Activated CD8-positive, alpha-beta T cell treated with anti-CD3 and anti-CD28 coated beads, Interleukin-2, amount 10 ng/mL, durations not matched to agents 7 days and 5 days (primary cell): ENCODE results near the gene SNAP91. TPM values are rescaled to one million over a fixed set of nuclear protein-coding genes. Genes with fewer than 3 reads are reported as not detected.
"Not testable (repeated sequence)": the region's sequence is repeated elsewhere in the genome, so short reads cannot be mapped to it uniquely, and the experiment has no call there.

ENCODE experiments used
- ATAC-seq: fragments of 150-1000 bp; cut with Tn5 transposase; one replicate; pipeline ENCODE4 v1.10.0; 2021; ENCODE audit warnings: moderate library complexity
- CTCF ChIA-PET: fragments of 350-600 bp; sonication (Branson Sonifier 250); formaldehyde crosslinking; loops from one replicate; lab custom pipeline; 2021; ENCODE audit warnings: antibody characterized with exemption; lab: Charles Lee
- POLR2A ChIA-PET: fragments of 350-600 bp; sonication (Branson Sonifier 250); formaldehyde crosslinking; loops from one replicate; lab custom pipeline; 2021; ENCODE audit warnings: antibody characterized with exemption; lab: Charles Lee
- DNase-seq: peaks from one replicate; pipeline ENCODE4 v3.0.0-alpha.2; 2020
- H3K27ac Mint-ChIP-seq: one replicate; pipeline ENCODE4 v1.8.0; 2021; ENCODE audit warnings: mild to moderate bottlenecking, mixed read lengths
- H3K27me3 Mint-ChIP-seq: one replicate; pipeline ENCODE4 v1.8.0; 2021; ENCODE audit warnings: low read depth, mixed read lengths
- H3K36me3 Mint-ChIP-seq: one replicate; pipeline ENCODE4 v1.8.0; 2021; ENCODE audit warnings: low read depth, mixed read lengths
- H3K4me1 Mint-ChIP-seq: one replicate; pipeline ENCODE4 v1.8.0; 2021; ENCODE audit warnings: low read depth, mixed read lengths
- H3K4me3 Mint-ChIP-seq: one replicate; pipeline ENCODE4 v1.8.0; 2021; ENCODE audit warnings: mild to moderate bottlenecking, mixed read lengths
- H3K9me3 Mint-ChIP-seq: one replicate; pipeline ENCODE4 v1.8.0; 2022; ENCODE audit warnings: mixed read lengths; ENCODE audit not compliant: insufficient read depth
- total RNA-seq, 2 experiments: library from RNA; stranded (reverse); gene quantifications; one replicate each; pipeline ENCODE4 v1.2.3, GENCODE V29; 2021

The SNAP91 gene, protein sequence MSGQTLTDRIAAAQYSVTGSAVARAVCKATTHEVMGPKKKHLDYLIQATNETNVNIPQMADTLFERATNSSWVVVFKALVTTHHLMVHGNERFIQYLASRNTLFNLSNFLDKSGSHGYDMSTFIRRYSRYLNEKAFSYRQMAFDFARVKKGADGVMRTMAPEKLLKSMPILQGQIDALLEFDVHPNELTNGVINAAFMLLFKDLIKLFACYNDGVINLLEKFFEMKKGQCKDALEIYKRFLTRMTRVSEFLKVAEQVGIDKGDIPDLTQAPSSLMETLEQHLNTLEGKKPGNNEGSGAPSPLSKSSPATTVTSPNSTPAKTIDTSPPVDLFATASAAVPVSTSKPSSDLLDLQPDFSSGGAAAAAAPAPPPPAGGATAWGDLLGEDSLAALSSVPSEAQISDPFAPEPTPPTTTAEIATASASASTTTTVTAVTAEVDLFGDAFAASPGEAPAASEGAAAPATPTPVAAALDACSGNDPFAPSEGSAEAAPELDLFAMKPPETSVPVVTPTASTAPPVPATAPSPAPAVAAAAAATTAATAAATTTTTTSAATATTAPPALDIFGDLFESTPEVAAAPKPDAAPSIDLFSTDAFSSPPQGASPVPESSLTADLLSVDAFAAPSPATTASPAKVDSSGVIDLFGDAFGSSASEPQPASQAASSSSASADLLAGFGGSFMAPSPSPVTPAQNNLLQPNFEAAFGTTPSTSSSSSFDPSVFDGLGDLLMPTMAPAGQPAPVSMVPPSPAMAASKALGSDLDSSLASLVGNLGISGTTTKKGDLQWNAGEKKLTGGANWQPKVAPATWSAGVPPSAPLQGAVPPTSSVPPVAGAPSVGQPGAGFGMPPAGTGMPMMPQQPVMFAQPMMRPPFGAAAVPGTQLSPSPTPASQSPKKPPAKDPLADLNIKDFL
- total RNA-seq, result not detected

DNA sequence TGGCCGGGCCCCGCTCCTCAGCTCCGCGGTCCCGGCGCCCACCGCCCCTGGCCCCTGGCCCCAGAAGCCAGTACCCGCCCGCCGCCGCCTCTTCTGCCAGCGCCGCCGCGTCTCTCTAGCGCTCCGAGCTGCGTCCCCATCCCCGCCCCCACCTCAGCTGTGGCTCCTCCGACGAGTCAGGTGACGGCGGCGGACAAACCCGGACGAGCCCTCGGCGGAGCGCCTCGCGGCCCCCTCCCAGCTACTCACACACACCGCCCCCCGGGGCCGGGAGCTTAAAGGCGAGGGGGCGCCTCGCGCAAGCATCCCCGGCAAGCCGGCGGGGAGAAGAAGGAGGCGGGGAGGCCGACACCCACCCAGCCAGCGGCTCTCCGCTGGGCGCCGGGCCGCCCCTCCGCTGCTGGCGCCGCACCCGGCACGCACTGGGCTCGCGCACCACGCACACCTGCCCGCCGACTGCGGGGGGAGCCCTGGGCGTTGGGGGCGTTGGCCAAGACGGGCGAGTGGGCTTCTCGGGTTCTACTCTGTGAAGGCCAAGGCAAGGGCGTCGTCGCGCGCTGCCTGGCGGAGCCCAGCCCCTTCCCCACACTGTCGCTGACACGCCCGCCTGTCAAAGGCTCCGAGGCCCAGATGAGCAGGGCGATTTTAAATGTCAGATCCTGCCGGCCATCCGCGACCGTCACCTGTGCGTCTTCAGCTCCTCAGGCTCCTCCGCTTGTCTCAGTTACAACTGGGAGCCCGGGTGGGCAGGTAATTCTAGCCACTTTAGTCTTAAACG, at the start of gene SNAP91:
TSS of gene SNAP91 (minus strand) at position 132 of the 778 bp plus-strand sequence. CDS start 1,174 bp downstream, outside the sequence.
- peaks cover 4% of the 10 kb centered on the region for H3K36me3 Mint-ChIP-seq
- H3K4me3 Mint-ChIP-seq, result no peak within 1 kb of the TSS
- ATAC-seq (no peak), DNase-seq (no peak)
- POLR2A ChIA-PET, result no interaction called here
- H3K27ac Mint-ChIP-seq, result no peak within 1 kb of the TSS
- no peaks in the 10 kb centered on the region for H3K9me3 Mint-ChIP-seq
- H3K4me1 Mint-ChIP-seq, result no peaks in the 10 kb centered on the region
- CTCF ChIA-PET, result no interaction called here
- peaks cover 33% of the 10 kb centered on the region for H3K27me3 Mint-ChIP-seq

DNA sequence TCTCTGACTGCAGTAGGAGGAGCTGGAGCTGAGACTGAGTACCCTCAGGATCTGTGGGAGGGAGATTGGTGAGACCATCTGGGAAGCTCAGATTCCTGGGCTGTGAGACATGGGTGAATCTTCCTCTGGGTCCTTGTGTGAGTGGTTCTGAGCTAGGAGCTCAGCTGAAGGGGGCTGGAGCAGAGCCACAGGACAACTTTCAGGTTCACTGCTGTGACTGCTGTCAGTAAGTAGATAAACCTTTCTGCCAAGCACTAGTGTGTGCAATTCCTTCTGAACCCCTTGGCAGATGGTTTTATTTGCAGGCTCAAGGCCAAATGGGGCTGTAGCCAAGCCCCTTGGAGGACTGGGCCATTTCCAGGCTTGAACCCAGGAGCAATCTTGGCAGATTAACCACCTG, 49.6 kb upstream of the SNAP91 start:
- H3K4me3 Mint-ChIP-seq, result no peak overlapping the region
- ChIA-PET CTCF (no interaction called here), POLR2A (no interaction called here)
- H3K36me3 Mint-ChIP-seq, result no peaks in the 10 kb centered on the region
- ATAC-seq (no peak), DNase-seq (no peak)
- no peaks in the 10 kb centered on the region for H3K4me1 Mint-ChIP-seq
- no peak overlapping the region for H3K27ac Mint-ChIP-seq
- H3K9me3 Mint-ChIP-seq, result peaks cover 19% of the 10 kb centered on the region
- H3K27me3 Mint-ChIP-seq, result no peaks in the 10 kb centered on the region

DNA sequence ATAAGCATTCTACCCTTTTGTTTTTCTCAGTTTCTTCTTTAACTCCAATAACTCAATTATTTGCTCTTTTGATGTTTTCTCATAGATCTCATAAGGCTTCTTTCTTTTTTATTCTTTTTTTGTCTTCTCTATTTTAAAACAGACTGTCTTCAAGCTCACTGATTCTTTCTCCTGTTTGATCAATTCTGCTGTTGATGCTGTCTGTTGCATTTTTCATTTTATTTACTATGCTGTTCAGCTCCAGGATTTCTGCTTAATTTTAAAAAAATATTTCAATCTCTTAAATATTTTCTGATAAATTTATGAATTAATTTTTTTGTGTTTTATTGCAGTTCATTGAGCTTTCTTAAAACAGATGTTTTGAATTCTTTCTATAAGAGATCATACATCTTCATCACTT, 48.1 kb upstream of the SNAP91 start:
- ChIA-PET POLR2A (no interaction called here), CTCF (no interaction called here)
- H3K27me3 Mint-ChIP-seq, result no peaks in the 10 kb centered on the region
- no peak overlapping the region for H3K4me3 Mint-ChIP-seq
- DNase-seq (no peak), ATAC-seq (no peak)
- H3K9me3 Mint-ChIP-seq, result peaks cover 19% of the 10 kb centered on the region
- no peaks in the 10 kb centered on the region for H3K36me3 Mint-ChIP-seq
- H3K27ac Mint-ChIP-seq, result no peak overlapping the region
- H3K4me1 Mint-ChIP-seq, result no peaks in the 10 kb centered on the region

DNA sequence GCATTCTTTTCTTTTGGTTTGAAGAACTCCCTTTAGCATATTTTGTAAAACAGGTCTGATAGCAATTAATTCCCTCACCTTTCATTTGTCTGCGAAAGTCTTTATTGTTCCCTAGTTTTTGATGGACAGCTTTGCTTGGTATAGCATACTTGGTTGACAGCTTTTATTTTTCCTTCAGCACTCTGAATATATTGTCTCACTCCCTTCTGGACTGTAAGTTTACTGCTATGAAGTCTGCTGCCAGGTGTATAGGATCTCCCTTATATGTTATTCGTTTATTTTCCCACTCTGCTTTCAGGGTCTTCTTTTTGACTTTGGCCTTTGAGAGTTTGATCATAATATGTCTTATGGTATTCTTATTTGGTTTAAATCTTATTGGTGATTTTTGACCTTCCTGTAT, 47.7 kb upstream of the SNAP91 start:
- Mint-ChIP-seq H3K27ac (no peak overlapping the region), H3K27me3 (no peaks in the 10 kb centered on the region), H3K4me3 (no peak overlapping the region), H3K36me3 (no peaks in the 10 kb centered on the region), H3K9me3 (peaks cover 19% of the 10 kb centered on the region), H3K4me1 (no peaks in the 10 kb centered on the region)
- no peak for DNase-seq
- no peak for ATAC-seq
- POLR2A ChIA-PET, result no interaction called here
- CTCF ChIA-PET, result no interaction called here

DNA sequence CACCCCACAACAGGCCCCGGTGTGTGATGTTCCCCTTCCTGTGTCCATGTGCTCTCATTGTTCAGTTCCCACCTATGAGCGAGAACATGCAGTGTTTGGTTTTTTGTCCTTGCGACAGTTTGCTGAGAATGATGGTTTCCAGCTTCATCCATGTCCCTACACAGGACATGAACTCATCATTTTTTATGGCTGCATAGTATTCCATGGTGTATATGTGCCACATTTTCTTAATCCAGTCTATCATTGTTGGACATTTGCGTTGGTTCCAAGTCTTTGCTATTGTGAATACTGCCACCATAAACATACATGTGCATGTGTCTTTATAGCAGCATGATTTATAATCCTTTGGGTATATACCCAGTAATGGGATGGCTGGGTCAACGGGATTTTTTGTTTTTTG, 43.5 kb upstream of the SNAP91 start:
- H3K27me3 Mint-ChIP-seq, CTCF ChIA-PET, H3K27ac Mint-ChIP-seq, ATAC-seq, POLR2A ChIA-PET, H3K36me3 Mint-ChIP-seq, DNase-seq, H3K4me3 Mint-ChIP-seq, H3K4me1 Mint-ChIP-seq: not testable (repeated sequence)
- H3K9me3 Mint-ChIP-seq, result peaks cover 14% of the 10 kb centered on the region

DNA sequence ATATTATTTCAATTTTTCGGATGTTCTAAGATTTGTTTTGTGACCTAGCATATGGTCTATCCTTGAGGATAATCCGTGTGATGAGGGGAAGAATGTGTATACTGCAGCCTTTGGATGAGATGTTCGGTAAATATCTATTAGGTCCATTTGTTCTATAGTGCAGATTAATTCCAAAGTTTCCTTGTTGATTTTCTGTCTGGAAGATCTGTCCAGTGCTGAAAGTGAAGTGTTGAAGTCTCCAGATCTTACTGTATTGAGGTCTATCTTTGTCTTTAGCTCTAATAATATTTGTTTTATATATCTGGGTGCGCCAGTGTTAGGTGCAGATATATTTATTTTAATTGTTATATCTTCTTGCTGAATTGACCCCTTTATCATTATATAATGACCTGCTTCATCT, 32.2 kb upstream of the SNAP91 start:
- Mint-ChIP-seq H3K27ac (no peak overlapping the region), H3K4me1 (no peaks in the 10 kb centered on the region), H3K27me3 (no peaks in the 10 kb centered on the region), H3K36me3 (no peaks in the 10 kb centered on the region), H3K9me3 (no peaks in the 10 kb centered on the region), H3K4me3 (no peak overlapping the region)
- ChIA-PET POLR2A (no interaction called here), CTCF (no interaction called here)
- DNase-seq, result no peak
- no peak for ATAC-seq

DNA sequence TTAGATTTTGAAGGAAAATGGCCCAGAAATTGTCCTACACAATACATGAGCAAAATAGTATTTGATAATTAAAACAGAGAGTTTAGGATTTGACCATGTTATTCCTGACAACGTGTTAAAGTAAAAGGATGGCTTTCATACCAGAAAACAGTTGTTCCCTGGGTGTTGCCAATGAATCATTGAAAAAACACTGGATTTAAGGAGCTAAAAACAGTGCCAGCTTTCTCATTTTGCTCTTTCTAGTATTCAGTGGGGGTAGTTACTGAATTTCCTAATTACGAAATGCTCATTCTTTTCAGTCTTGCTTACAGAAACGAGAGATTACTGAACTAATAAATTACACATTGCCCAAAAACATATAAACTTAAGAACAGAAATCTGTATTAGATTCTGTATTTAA, 26.6 kb upstream of the SNAP91 start:
- H3K27me3 Mint-ChIP-seq, result no peaks in the 10 kb centered on the region
- H3K4me1 Mint-ChIP-seq, result no peaks in the 10 kb centered on the region
- ATAC-seq (no peak), DNase-seq (no peak)
- no peak overlapping the region for H3K27ac Mint-ChIP-seq
- POLR2A ChIA-PET, result no interaction called here
- CTCF ChIA-PET, result no interaction called here
- H3K36me3 Mint-ChIP-seq, result no peaks in the 10 kb centered on the region
- H3K4me3 Mint-ChIP-seq, result no peak overlapping the region
- H3K9me3 Mint-ChIP-seq, result no peaks in the 10 kb centered on the region

DNA sequence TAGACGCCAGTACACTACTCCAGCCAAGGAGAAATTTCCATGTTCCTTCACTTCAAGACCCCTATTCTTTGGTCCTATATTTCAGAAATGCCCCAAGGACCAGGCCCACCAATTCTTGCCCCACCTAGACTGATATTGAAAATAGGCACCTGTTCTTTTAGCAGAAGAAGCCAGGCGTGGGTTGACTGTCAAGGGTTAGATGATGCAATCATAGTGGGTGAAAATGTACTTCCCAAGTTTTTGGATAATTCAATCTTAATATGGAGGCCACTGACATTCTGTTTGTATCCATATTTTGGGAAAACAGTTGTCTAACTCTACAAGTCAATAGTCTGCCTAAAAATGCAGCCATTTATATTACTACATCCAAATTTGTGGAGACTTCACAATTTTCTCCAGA, 21.0 kb upstream of the SNAP91 start:
- DNase-seq, result no peak
- ChIA-PET CTCF (no interaction called here), POLR2A (no interaction called here)
- no peak overlapping the region for H3K4me3 Mint-ChIP-seq
- no peaks in the 10 kb centered on the region for H3K27me3 Mint-ChIP-seq
- H3K27ac Mint-ChIP-seq, result no peak overlapping the region
- no peak for ATAC-seq
- H3K9me3 Mint-ChIP-seq, result no peaks in the 10 kb centered on the region
- no peaks in the 10 kb centered on the region for H3K36me3 Mint-ChIP-seq
- H3K4me1 Mint-ChIP-seq, result no peaks in the 10 kb centered on the region

DNA sequence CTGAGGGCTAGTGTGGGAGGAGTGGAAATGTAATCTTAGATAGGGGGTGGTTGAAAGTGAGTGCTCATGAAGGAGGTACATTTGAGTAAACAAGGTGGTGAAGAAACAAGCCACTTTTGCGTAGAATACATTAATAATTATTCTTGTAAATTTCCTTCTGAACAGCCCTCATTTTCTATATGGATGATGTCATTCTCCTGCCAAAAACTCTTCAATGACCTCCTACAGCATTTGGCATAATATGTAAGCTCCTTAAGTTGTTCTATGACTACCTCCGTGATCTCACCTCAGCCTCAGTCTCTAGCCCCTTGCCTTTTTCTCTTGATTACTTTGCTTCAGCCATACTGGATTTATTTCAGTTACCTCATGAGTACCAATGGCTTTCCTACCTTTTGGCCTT, 14.0 kb upstream of the SNAP91 start:
- H3K27ac Mint-ChIP-seq, result no peak overlapping the region
- ChIA-PET CTCF (no interaction called here), POLR2A (no interaction called here)
- no peaks in the 10 kb centered on the region for H3K36me3 Mint-ChIP-seq
- H3K9me3 Mint-ChIP-seq, result peaks cover 3% of the 10 kb centered on the region
- no peaks in the 10 kb centered on the region for H3K4me1 Mint-ChIP-seq
- H3K4me3 Mint-ChIP-seq, result no peak overlapping the region
- DNase-seq (no peak), ATAC-seq (no peak)
- H3K27me3 Mint-ChIP-seq, result no peaks in the 10 kb centered on the region

DNA sequence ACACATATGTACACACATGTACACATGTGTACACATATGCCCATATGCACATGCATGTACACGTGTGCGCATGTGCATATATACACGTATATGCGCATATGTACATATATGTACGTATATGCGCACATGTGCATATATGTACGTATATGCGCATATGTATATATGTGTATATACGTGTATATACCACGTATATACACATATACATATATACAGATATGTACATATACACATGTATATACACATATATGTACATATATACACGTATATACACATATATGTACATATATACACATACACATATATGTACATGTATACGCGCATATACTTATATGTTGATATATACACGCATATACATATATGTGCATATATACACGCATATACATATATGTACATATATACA, 8.9 kb upstream of the SNAP91 start:
- POLR2A ChIA-PET, result no interaction called here
- no peak for ATAC-seq
- no peaks in the 10 kb centered on the region for H3K4me1 Mint-ChIP-seq

DNA sequence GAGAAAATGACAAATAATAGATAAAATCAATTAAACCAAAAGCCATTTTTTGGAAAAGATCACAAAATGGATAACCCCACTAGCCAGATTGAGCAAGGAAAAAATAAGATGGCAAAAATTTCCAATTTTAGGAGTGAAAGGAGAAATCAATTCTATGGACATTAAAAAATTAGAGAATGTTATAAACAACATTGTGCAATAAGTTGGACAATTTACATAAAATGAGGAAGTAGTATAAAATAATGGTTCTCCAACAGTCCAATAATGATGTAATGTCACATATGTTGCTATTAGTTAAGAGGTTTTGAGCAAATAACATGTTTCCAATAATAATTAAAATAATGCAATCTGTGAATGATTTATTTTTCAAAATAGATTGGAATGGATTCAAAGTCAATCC, 3.1 kb upstream of the SNAP91 start:
- no peaks in the 10 kb centered on the region for H3K9me3 Mint-ChIP-seq
- ChIA-PET CTCF (no interaction called here), POLR2A (no interaction called here)
- no peak for ATAC-seq
- peaks cover 28% of the 10 kb centered on the region for H3K27me3 Mint-ChIP-seq
- no peaks in the 10 kb centered on the region for H3K4me1 Mint-ChIP-seq
- H3K27ac Mint-ChIP-seq, result no peak overlapping the region
- H3K4me3 Mint-ChIP-seq, result no peak overlapping the region
- H3K36me3 Mint-ChIP-seq, result peaks cover 4% of the 10 kb centered on the region
- DNase-seq, result no peak

More for the DNA sequence above, 8.9 kb upstream of the SNAP91 start:
- CTCF ChIA-PET, result no interaction called here
- no peak for DNase-seq
- no peak overlapping the region for H3K27ac Mint-ChIP-seq
- H3K9me3 Mint-ChIP-seq, result peaks cover 3% of the 10 kb centered on the region
- H3K27me3 Mint-ChIP-seq, result no peaks in the 10 kb centered on the region
- no peaks in the 10 kb centered on the region for H3K36me3 Mint-ChIP-seq
- no peak overlapping the region for H3K4me3 Mint-ChIP-seq

DNA sequence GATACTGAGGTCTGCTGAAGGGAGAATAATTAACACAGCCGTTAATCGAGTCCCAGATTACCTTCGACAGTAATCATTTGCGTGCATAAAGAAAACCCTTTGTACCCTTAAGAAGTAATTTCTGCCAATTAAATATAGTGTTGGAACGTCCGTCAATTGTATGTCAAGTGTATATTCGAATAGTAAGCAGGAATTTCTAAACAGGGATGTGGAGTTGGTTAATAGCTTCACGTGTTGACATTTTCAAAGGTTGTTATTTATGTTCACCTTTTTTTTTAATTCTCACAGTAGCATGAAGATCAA, 798 bp upstream of the SNAP91 start:
- CTCF ChIA-PET, result no interaction called here
- POLR2A ChIA-PET, result no interaction called here
- H3K4me1 Mint-ChIP-seq, result no peaks in the 10 kb centered on the region
- peaks cover 4% of the 10 kb centered on the region for H3K36me3 Mint-ChIP-seq
- peaks cover 33% of the 10 kb centered on the region for H3K27me3 Mint-ChIP-seq
- DNase-seq, result no peak
- no peak for ATAC-seq
- H3K27ac Mint-ChIP-seq, result no peak overlapping the region
- no peaks in the 10 kb centered on the region for H3K9me3 Mint-ChIP-seq
- no peak overlapping the region for H3K4me3 Mint-ChIP-seq
